IPS-NIHi7 (cell line): ENCODE measurements around the gene ADGRV1.

Experiments used
- DNase-seq: peaks from one replicate; pipeline ENCODE4 v3.0.0; 2012; ENCODE audit warnings: mixed read lengths; ENCODE audit errors: extremely low spot score

ADGRV1 gene

DNA sequence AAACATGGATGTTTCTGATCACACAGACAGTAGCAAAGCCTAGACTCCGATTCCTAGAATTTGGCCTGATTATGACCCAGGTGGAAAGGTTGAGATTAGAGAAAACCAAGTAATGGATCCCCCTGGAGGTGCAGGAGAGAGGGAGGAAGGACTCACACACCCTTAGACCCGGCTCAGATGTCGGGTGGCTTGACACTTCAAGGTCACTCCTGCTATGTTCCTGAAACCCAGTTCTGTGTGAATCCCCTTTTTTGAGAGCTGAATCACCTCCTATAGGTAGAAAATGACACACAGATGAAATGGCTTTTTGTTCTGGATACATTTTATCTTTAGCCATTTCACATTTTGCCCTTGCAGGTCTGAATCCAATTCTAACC is 631.7 kb downstream of the ADGRV1 start:
- no peak for DNase-seq

DNA sequence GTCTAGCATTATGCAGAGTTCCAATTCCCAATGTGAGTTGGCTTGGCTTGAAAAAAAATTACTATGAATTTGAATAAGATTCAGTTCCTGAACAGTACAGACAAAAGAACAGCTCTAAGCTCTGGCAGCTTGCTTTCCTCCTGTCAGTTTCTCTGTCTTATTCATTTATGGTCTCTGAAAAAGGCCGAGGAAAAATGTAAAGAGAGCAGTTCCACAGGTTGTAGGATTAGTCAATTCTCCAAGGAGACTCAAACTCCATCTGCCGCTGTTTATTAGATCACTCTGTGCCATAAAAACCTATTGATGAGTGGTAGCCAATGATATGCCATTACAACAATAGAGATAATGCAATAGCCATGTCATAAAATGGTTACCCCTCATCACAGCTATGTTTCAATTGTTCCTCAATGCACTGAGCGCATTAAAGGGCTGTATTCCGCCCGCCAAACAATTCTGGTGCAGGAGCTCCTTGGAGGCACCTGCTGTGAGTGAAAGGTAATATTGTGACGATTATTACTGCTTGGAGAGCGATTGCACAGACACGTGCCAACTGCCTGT is 636.3 kb downstream of the ADGRV1 start:
- no peak for DNase-seq

DNA sequence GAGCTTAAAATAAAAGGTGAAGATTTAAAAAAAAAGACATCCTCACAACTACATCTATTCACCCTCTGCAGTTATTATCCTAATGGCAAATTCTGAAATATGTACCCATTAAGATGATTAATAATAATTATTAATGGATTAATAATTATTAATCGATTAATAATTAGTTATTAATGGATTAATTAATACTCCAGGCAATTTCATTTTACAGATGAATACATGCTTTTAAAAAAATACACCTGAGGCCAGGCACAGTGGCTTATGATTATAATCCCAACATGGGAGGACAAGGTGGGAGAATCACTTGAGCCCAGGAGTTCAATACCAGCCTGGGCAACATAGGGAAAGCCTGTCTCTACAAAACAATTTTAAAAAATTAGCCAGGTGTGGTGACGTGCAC is 642.1 kb downstream of the ADGRV1 start:
- no peak for DNase-seq

DNA sequence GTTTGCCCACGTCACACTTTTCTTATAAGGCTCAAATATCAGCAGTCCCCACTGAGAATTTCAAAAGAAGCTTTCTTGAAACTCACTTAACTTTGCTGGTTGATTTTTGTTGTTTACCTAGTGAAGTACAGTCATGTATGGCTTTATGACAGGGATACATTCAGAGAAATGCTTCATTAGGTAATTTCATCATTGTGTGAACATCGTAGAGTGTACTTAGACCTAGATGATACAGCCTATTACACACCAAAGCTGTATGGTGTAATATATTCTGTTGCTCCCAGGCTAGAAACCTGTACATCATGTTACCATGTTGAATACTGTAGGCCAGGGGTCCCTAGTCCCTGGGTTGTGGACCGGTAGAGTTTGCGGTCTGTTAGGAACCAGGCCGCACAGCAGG is 647.5 kb downstream of the ADGRV1 start:
- no peak for DNase-seq

DNA sequence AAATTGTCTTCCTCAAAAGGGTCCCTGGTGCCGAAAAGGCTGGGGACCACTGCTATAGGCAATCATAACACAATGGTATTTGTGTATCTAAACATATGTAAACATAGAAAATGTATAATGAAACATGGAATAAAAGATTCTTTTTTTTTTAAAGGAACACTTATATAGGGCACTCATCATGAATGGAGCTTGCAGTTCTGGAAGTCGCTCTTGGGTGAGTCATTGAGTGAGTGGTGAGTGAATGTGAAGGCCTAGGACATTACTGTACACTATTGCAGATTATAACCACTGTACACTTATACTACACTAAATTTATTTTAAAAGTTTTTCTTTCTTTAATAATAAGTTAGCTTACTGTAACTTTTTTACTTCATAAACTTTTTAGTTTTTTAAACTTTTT is 648.1 kb downstream of the ADGRV1 start:
- no peak for DNase-seq

DNA sequence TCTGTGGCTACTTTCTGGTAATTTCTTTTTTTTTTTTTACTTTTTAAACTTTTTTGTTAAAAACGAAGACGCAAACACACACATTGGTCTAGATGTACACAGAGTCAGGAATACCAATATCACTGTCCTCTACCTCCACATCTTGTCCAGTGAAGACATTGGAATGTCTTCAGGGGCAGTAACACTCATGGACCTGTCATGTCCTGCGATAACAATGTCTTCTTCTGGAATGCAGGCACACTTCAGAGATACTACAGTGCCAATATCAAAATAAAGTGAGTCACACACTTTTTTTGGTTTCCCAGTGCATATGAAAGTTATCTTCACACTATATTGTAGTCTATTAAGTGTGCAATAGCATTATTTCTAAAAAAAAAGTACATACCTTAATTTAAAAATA is 648.7 kb downstream of the ADGRV1 start:
- no peak for DNase-seq

DNA sequence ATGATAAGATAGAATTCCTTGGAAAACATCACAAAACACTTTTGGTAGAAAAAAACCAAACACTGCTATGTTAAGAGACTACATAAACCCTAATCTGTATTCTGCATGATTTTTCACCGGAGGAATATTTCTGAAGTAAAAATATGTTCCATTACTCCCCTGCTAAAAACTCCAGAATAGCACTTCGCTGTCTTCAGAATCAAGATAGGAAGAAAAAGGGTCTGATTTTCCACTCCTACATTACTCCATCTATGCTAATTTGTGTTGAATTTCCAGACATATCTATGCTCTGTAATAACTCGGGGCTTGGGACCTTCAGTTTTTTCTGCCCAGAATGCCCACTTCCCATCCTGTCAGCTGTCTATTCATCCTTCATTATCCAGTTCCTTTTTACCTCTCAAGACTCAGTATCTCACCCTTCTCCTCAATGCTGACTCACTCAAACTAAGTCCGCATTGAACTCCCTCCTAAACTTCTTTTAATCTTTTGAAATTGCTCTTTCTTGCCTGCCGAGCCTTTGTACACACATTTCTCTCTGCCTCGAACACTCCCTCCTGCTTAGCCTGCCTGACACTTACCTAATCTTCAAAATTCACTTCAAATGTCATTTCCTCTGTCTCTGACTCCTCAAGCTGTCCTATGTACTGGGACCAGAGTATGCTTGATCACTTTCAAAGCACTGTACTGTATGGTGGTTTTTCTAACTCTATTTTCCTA is 653.6 kb downstream of the ADGRV1 start:
- no peak for DNase-seq

DNA sequence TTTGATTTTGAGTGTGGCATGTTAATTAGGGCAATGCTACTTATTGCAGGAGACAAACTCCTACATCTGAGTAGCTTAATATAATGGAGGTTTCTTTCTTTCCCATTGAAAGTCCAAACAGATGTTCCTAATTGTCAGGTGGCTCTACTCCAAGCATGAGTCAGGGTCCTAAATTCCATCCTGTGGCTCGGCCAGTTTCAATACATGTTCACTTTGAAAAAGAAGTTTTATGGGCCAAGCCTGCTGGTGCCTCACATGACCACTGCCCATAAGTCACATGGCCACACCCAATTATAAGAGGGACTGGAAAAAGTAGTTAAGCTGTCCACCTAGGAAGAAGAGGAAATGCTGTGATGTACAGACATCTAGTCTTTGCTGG is 654.1 kb downstream of the ADGRV1 start:
- no peak for DNase-seq
